HG03342 (cell line): ENCODE data around the gene NRGN.
A peak's percentile ranks its signal among the peaks of the same experiment; 100 is the strongest.

Experiments
- ATAC-seq: cut with Tn5 transposase; IDR thresholded peaks from one replicate; pipeline ENCODE4 v1.9.1; 2021; ENCODE audit warnings: mild to moderate bottlenecking, moderate library complexity; ENCODE audit not compliant: unreplicated experiment

The NRGN gene

GRCh38 chr11:124738713-124739478, 846 bp upstream of the NRGN start:
- ATAC-seq, result no peak

GRCh38 chr11:124740277-124740882, 638 bp downstream of the NRGN start:
- peak; percentile 37 for ATAC-seq

GRCh38 chr11:124742555-124742954, 2.8 kb downstream of the NRGN start:
- no peak for ATAC-seq

GRCh38 chr11:124743050-124743449, 3.3 kb downstream of the NRGN start:
- no peak for ATAC-seq

- no peak for ATAC-seq
Observed at GRCh38 chr11:124745270-124745834, 5.6 kb downstream of the NRGN start.

GRCh38 chr11:124745835-124746620, 6.3 kb downstream of the NRGN start:
- peak; percentile 16 for ATAC-seq

GRCh38 chr11:124746621-124747243, 7.0 kb downstream of the NRGN start:
- peak; percentile 92 for ATAC-seq

GRCh38 chr11:124747406-124748099, 7.8 kb downstream of the NRGN start:
- no peak for ATAC-seq

- no peak for ATAC-seq
Observed at GRCh38 chr11:124748100-124748418, 8.3 kb downstream of the NRGN start.

GRCh38 chr11:124748481-124749343, 9.0 kb downstream of the NRGN start:
- ATAC-seq, result no peak

- ATAC-seq, result no peak
Observed at GRCh38 chr11:124749912-124750311, 10.2 kb downstream of the NRGN start.

GRCh38 chr11:124751391-124751740, 11.6 kb downstream of the NRGN start:
- no peak for ATAC-seq

- no peak for ATAC-seq
Observed at GRCh38 chr11:124751741-124752470, 12.2 kb downstream of the NRGN start, which contains the start of gene VSIG2. Gene VSIG2, minus strand, starts transcription at chr11:124752255. Its CDS starts 118 bp downstream, at chr11:124752137.

- ATAC-seq, result no peak
Observed at GRCh38 chr11:124752471-124753102, 12.8 kb downstream of the NRGN start.

- no peak for ATAC-seq
Observed at GRCh38 chr11:124753205-124753604, 13.5 kb downstream of the NRGN start.

- ATAC-seq, result no peak
Observed at GRCh38 chr11:124753624-124754023, 13.9 kb downstream of the NRGN start.

GRCh38 chr11:124754309-124754708, 14.6 kb downstream of the NRGN start:
- ATAC-seq, result no peak

GRCh38 chr11:124754710-124755109, 15.0 kb downstream of the NRGN start:
- ATAC-seq, result no peak
